ENCODE measurements around the gene PRPF38B.
"Not testable (repeated sequence)": the region's sequence is repeated elsewhere in the genome, so short reads cannot be mapped to it uniquely, and the experiment has no call there.

PRPF38B gene, protein sequence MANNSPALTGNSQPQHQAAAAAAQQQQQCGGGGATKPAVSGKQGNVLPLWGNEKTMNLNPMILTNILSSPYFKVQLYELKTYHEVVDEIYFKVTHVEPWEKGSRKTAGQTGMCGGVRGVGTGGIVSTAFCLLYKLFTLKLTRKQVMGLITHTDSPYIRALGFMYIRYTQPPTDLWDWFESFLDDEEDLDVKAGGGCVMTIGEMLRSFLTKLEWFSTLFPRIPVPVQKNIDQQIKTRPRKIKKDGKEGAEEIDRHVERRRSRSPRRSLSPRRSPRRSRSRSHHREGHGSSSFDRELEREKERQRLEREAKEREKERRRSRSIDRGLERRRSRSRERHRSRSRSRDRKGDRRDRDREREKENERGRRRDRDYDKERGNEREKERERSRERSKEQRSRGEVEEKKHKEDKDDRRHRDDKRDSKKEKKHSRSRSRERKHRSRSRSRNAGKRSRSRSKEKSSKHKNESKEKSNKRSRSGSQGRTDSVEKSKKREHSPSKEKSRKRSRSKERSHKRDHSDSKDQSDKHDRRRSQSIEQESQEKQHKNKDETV

GRCh38 chr1:108691942-108692723 is at the start of gene PRPF38B:
Gene PRPF38B, plus strand, starts transcription at chr1:108692310. Its CDS starts 282 bp downstream, at chr1:108692592.
- DNase-seq (ENCODE audit: low read depth): peak; percentile 84

- peak; percentile 82 for DNase-seq (ENCODE audit: low read depth)
Measured at GRCh38 chr1:108643492-108644335, 48.4 kb upstream of the PRPF38B start.

- no peak for DNase-seq (ENCODE audit: low read depth)
Measured at GRCh38 chr1:108644984-108645383, 47.1 kb upstream of the PRPF38B start.

- no peak for DNase-seq (ENCODE audit: low read depth)
Measured at GRCh38 chr1:108645564-108646184, 46.4 kb upstream of the PRPF38B start.

DNA sequence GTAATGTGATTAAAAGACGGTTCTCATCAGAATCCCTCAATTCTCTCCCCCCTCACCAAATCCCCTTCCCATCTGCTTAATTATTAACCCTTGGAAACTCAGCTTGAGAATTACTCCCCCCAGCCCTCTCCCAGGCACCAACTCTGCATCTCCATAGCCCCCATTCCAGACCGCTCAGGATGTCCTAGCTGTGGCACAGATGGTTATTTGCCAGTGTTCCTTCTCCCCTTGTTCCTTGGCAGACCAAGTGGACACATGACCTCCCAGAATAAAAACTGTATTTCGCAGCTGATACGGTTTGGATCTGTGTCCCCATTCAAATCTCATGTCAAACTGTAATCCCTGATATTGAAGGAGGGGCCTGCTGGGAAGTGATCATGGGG is 45.9 kb upstream of the PRPF38B start:
- DNase-seq (ENCODE audit: low read depth): no peak

- peak; percentile 92 for DNase-seq (ENCODE audit: low read depth)
Measured at GRCh38 chr1:108646648-108647269, 45.4 kb upstream of the PRPF38B start.

DNA sequence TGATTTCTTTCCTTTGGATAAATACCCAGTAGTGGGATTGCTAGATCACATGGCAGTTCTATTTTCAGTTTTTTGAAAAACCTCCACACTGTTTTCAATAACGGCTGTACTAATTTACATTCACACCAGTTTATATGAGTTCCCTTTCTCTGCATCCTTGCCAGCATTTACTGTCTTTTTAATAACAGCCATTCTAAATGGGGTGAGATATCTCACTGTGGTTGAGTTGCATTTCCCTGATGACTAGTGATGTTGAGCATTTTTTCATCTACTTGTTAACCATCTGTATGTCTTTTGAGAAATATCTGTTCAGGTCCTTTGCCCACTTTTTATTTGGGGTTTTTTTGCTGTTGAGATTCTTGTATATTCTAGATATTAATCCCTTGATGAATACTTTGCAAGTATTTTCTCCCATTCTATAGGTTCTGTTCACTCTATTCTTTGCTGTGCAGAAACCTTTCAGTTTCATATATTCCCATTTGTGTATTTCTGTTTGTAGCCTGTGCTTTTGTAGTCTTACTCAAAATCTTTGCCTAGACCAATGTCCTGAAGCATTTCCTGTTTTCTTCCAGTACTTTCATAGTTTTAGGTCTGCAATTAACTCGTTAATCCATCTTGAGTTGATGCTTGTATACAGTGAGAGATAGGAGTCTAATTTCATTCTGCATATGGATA is 38.5 kb upstream of the PRPF38B start:
- peak; percentile 13 for DNase-seq (ENCODE audit: low read depth)

- DNase-seq (ENCODE audit: low read depth): no peak
Measured at GRCh38 chr1:108657356-108658080, 34.6 kb upstream of the PRPF38B start.

DNA sequence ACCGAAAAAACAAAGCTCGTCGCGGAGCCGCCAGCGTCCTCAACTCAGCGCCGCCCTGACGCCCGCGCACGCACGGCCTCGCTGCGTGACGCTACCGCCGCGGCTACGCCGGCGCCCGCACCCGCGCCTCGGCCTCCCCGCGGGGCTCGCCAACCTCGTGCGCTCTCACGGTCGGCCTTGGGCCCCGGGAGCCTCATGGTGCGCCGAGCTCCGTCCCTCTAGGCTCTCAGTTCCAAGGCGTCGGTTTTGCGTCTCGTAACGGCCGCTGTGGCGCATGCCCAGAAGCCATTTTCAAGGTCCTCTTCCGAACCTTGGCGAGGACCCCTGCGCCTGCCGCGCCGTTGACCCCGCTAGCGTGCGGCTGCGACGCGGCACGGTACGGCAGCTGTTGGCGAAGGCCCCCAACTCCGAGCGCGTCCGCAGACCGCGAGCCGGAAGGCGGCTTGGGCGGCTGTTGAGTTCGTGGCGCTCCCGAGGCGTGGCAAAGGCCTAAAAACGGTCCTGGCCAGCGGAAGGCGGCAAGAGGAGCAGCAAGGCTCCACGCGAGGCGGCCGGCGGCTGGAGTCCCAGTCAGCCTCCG is 31.0 kb upstream of the PRPF38B start, which contains the start of gene HENMT1:
Gene HENMT1 (minus strand): TSS at position 64 of the 580 bp plus-strand sequence. CDS start 1,209 bp downstream, outside the sequence.
- peak; percentile 67 for DNase-seq (ENCODE audit: low read depth)

DNA sequence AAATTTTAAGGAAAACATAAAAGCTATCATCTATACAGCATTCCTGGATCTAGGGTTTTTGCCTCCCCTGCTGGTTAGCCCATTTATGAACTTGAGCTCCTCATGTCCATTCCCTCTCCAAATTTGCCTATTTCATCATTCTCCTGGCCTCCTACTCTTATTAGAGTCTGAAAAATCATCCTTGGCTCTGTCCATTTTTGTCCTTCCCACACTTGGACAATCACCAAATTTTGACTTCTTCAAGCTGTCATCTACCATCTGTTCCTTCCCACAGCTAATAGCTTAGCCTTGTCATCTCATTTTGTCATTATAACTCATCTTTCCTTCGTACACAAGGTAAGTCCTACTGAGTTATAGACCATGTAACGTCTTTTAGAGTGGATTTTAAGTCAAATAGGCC is 29.0 kb upstream of the PRPF38B start:
- no peak for DNase-seq (ENCODE audit: low read depth)

DNA sequence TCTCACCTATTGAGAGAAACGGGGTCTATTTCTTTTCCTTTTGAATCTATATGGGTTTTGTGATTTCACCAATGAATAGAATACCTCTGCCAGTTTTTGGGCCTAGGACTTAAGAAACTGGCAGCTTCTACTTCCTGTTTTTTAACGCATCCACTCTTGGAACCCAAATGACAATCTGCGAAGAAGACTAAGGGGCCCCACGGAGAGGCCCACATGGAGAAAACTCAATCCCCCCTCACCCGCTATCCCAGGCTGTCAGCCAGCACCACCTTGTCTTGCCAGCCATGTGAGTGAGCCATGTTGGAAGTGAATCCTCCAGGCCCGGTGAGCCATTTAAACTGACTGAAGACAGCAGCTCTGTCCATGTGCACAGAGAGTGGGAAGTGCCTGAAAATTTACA is 27.6 kb upstream of the PRPF38B start:
- no peak for DNase-seq (ENCODE audit: low read depth)

GRCh38 chr1:108665067-108665466 is 27.0 kb upstream of the PRPF38B start:
- DNase-seq (ENCODE audit: low read depth): no peak

- DNase-seq (ENCODE audit: low read depth): no peak
Measured at GRCh38 chr1:108665771-108666170, 26.3 kb upstream of the PRPF38B start.

DNA sequence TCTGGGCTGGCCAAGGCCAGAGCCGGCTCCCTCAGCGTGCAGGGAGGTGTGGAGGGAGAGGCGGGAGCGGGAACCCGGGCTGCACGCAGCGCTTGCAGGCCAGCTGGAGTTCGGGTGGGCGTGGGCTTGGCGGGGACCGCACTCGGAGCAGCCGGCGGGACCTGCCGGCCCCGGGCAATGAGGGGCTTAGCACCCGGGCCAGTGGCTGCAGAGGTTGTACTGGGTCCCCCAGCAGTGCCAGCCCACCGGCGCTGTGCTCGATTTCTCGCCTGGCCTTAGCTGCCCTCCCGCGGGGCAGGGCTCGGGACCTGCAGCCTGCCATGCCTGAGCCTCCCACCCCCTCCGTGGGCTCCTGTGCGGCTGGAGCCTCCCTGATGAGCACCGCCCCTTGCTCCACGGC is 24.7 kb upstream of the PRPF38B start:
- DNase-seq (ENCODE audit: low read depth): not testable (repeated sequence)

DNA sequence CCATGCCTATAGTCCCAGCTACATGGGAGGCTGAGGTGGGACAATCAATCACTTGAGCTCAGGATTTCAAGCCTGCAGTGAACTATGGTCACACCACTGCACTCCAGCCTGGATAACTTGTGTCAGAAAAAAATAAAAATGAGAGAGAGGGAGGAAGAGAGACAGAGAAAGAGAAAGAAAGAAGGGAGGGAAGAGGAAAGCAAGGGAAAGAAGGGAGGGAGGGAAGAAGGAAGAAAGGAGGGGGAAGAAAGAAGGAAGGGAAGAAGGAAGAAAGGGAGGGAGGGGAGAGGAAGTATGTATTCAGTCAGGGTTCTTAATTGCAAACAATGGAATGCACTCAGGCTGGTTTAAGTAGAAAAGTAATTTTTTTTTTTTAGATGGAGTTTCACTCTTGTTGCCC is 23.3 kb upstream of the PRPF38B start:
- DNase-seq (ENCODE audit: low read depth): no peak

- no peak for DNase-seq (ENCODE audit: low read depth)
Measured at GRCh38 chr1:108669679-108670078, 22.4 kb upstream of the PRPF38B start.

GRCh38 chr1:108670131-108670773 is 21.9 kb upstream of the PRPF38B start:
- no peak for DNase-seq (ENCODE audit: low read depth)

DNA sequence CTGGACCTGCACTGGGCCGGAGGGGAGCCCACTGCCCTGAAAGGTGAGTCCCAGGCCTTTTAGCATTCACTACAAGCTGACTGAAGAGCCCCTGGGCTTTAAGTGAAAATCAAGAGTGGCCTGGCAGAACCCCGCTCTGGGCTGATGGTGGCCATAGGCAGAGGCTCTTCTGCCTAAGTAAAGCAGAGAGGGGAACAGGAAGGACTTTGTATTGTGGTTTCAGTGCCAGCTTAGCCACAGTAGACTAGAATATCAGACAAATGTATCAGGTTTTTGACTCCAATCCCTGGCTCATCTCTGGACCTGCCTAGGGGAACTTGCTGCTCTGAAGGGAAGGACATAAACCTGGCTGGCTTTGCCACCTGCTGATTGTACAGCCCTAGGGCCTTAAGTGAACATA is 21.0 kb upstream of the PRPF38B start:
- DNase-seq (ENCODE audit: low read depth): no peak

- no peak for DNase-seq (ENCODE audit: low read depth)
Measured at GRCh38 chr1:108678706-108679105, 13.4 kb upstream of the PRPF38B start.
